Measurements from ENCODE around the gene MCMBP. TPM values are rescaled to one million over a fixed set of nuclear protein-coding genes. Genes with fewer than 3 reads are reported as not detected.
A peak's percentile ranks its signal among the peaks of the same experiment; 100 is the strongest.
"Not testable (repeated sequence)": the region's sequence is repeated elsewhere in the genome, so short reads cannot be mapped to it uniquely, and the experiment has no call there.

The MCMBP gene
- total RNA-seq, 2 experiments from 2014 or later, result 53.8 to 77.5 TPM

- no peak overlapping the region for H2AFZ ChIP-seq (ENCODE audit: low read length)
- BruUV-seq (replicated peaks), result no TSS peak
- ChIA-PET CTCF (ENCODE audit: unreplicated experiment) (no interaction called here), POLR2A (interaction anchor here (0.6 kb wide), 1 partner anchor 37 kb away, joined by 4 read pairs; no protein-coding TSS in a partner anchor)
- H3K4me2 ChIP-seq (ENCODE audit: low read length), result no peak overlapping the region
- no peak overlapping the region for H3K27ac ChIP-seq (ENCODE audit: low read depth, low read length, poor library complexity, severe bottlenecking)
- no peaks in the 10 kb centered on the region for H3K79me2 ChIP-seq (ENCODE audit: insufficient read depth, low read depth, low read length)
- no peaks in the 10 kb centered on the region for H3K9me2 ChIP-seq (ENCODE audit: insufficient read depth, low read length)
- peaks cover 93% of the 10 kb centered on the region for H3K36me3 ChIP-seq (ENCODE audit: insufficient read depth, low read length)
- H3K4me1 ChIP-seq (ENCODE audit: insufficient read depth, low read length, poor library complexity, severe bottlenecking), result peaks cover 5% of the 10 kb centered on the region
- H4K20me1 ChIP-seq (ENCODE audit: insufficient read depth, low read length), result no peaks in the 10 kb centered on the region
- TF ChIP-seq EZH2phosphoT487 (IDR thresholded peaks at IDR 0.05; ENCODE audit: borderline replicate concordance, low read depth, low read length), result no peak
- TF ChIP-seq, protein P1, sequence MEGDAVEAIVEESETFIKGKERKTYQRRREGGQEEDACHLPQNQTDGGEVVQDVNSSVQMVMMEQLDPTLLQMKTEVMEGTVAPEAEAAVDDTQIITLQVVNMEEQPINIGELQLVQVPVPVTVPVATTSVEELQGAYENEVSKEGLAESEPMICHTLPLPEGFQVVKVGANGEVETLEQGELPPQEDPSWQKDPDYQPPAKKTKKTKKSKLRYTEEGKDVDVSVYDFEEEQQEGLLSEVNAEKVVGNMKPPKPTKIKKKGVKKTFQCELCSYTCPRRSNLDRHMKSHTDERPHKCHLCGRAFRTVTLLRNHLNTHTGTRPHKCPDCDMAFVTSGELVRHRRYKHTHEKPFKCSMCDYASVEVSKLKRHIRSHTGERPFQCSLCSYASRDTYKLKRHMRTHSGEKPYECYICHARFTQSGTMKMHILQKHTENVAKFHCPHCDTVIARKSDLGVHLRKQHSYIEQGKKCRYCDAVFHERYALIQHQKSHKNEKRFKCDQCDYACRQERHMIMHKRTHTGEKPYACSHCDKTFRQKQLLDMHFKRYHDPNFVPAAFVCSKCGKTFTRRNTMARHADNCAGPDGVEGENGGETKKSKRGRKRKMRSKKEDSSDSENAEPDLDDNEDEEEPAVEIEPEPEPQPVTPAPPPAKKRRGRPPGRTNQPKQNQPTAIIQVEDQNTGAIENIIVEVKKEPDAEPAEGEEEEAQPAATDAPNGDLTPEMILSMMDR (conservative IDR thresholded peaks at IDR 0.05; ENCODE audit: low read length), result peak; percentile 37; the same call in 1 of the 2 replicates
- H3K4me3 ChIP-seq (ENCODE audit: low read depth, low read length, poor library complexity, severe bottlenecking), result no peak overlapping the region
- intact Hi-C loops (cut with micrococcal nuclease; ENCODE audit: unreplicated experiment), result loop anchor here (10.0 kb wide), 1 partner anchor 163 kb away; no protein-coding TSS in a partner anchor
- H3K9me3 ChIP-seq (ENCODE audit: low read length), result no peaks in the 10 kb centered on the region
- DNase-seq (ENCODE audit: low spot score), result no peak
Observed at GRCh38 chr10:119917777-119918176, 45.1 kb upstream of the MCMBP start.

- no peak overlapping the region for H3K4me3 ChIP-seq (ENCODE audit: low read depth, low read length, poor library complexity, severe bottlenecking)
- no peaks in the 10 kb centered on the region for H3K9me3 ChIP-seq (ENCODE audit: low read length)
- no peaks in the 10 kb centered on the region for H3K9me2 ChIP-seq (ENCODE audit: insufficient read depth, low read length)
- no peaks in the 10 kb centered on the region for H3K4me1 ChIP-seq (ENCODE audit: insufficient read depth, low read length, poor library complexity, severe bottlenecking)
- CTCF ChIA-PET (ENCODE audit: unreplicated experiment), result no interaction called here
- peaks cover 93% of the 10 kb centered on the region for H3K36me3 ChIP-seq (ENCODE audit: insufficient read depth, low read length)
- POLR2A ChIA-PET, result interaction anchor here (1.3 kb wide), 1 partner anchor 11 kb away, joined by 3 read pairs; no protein-coding TSS in a partner anchor
- H3K79me2 ChIP-seq (ENCODE audit: insufficient read depth, low read depth, low read length), result no peaks in the 10 kb centered on the region
- TF ChIP-seq, protein P1 (conservative IDR thresholded peaks at IDR 0.05; ENCODE audit: low read length), result no peak
- no peak for TF ChIP-seq EZH2phosphoT487 (IDR thresholded peaks at IDR 0.05; ENCODE audit: borderline replicate concordance, low read depth, low read length)
- no TSS peak for BruUV-seq (replicated peaks)
- no peak overlapping the region for H3K4me2 ChIP-seq (ENCODE audit: low read length)
- no peak overlapping the region for H3K27ac ChIP-seq (ENCODE audit: low read depth, low read length, poor library complexity, severe bottlenecking)
- no peaks in the 10 kb centered on the region for H4K20me1 ChIP-seq (ENCODE audit: insufficient read depth, low read length)
- intact Hi-C loops (cut with micrococcal nuclease; ENCODE audit: unreplicated experiment), result loop anchor here (10.0 kb wide), 1 partner anchor 156 kb away; no protein-coding TSS in a partner anchor
- DNase-seq (ENCODE audit: low spot score), result no peak
- H2AFZ ChIP-seq (ENCODE audit: low read length), result no peak overlapping the region
Observed at GRCh38 chr10:119910689-119911088, 38.0 kb upstream of the MCMBP start.

- TF ChIP-seq EZH2phosphoT487 (IDR thresholded peaks at IDR 0.05; ENCODE audit: borderline replicate concordance, low read depth, low read length), result no peak
- TF ChIP-seq, protein P1 (conservative IDR thresholded peaks at IDR 0.05; ENCODE audit: low read length), result no peak
- no peak overlapping the region for H3K4me3 ChIP-seq (ENCODE audit: low read depth, low read length, poor library complexity, severe bottlenecking)
Observed at GRCh38 chr10:119908166-119908565, 35.5 kb upstream of the MCMBP start.

DNA sequence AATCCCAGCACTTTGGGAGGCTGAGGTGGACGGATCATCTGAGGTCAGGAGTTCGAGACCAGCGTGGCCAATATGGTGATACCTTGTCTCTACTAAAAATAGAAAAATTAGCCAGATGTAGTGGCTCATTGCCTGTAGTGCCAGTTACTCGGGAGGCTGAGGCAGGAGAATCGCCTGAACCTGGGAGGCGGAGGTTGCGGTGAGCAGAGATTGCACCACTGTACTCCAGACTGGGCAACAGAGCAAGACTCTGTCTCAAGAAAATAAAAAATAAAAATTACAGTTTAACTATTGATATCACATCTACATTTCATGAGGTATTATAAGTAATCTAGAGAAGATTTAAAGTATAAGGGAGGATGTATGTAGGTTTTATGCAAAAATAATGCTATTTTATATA lies 35.1 kb upstream of the MCMBP start:
- CTCF ChIA-PET (ENCODE audit: unreplicated experiment), result not testable (repeated sequence)

More at GRCh38 chr10:119908166-119908565, 35.5 kb upstream of the MCMBP start:
- Histone ChIP-seq H3K36me3 (ENCODE audit: insufficient read depth, low read length) (peaks cover 96% of the 10 kb centered on the region), H3K9me3 (ENCODE audit: low read length) (no peaks in the 10 kb centered on the region), H3K4me1 (ENCODE audit: insufficient read depth, low read length, poor library complexity, severe bottlenecking) (no peaks in the 10 kb centered on the region), H2AFZ (ENCODE audit: low read length) (no peak overlapping the region), H3K9me2 (ENCODE audit: insufficient read depth, low read length) (no peaks in the 10 kb centered on the region), H3K27ac (ENCODE audit: low read depth, low read length, poor library complexity, severe bottlenecking) (no peak overlapping the region), H4K20me1 (ENCODE audit: insufficient read depth, low read length) (no peaks in the 10 kb centered on the region), H3K79me2 (ENCODE audit: insufficient read depth, low read depth, low read length) (0 out of 2 replicates have a peak, but pooled peaks cover 3% of the 10 kb centered on the region), H3K4me2 (ENCODE audit: low read length) (no peak overlapping the region)
- BruUV-seq (replicated peaks), result no TSS peak
- CTCF ChIA-PET (ENCODE audit: unreplicated experiment), result no interaction called here
- POLR2A ChIA-PET, result no interaction called here
- intact Hi-C loops (cut with micrococcal nuclease; ENCODE audit: unreplicated experiment), result no loop called here
- no peak for DNase-seq (ENCODE audit: low spot score)

More for the DNA sequence above, 35.1 kb upstream of the MCMBP start:
- H3K27ac ChIP-seq (ENCODE audit: low read depth, low read length, poor library complexity, severe bottlenecking); intact Hi-C loops (cut with micrococcal nuclease; ENCODE audit: unreplicated experiment); H4K20me1 ChIP-seq (ENCODE audit: insufficient read depth, low read length); H3K4me3 ChIP-seq (ENCODE audit: low read depth, low read length, poor library complexity, severe bottlenecking); POLR2A ChIA-PET; H3K4me2 ChIP-seq (ENCODE audit: low read length); H3K9me3 ChIP-seq (ENCODE audit: low read length); H2AFZ ChIP-seq (ENCODE audit: low read length); H3K79me2 ChIP-seq (ENCODE audit: insufficient read depth, low read depth, low read length); BruUV-seq (replicated peaks); DNase-seq (ENCODE audit: low spot score); H3K9me2 ChIP-seq (ENCODE audit: insufficient read depth, low read length); H3K4me1 ChIP-seq (ENCODE audit: insufficient read depth, low read length, poor library complexity, severe bottlenecking): not testable (repeated sequence)
- H3K36me3 ChIP-seq (ENCODE audit: insufficient read depth, low read length), result peaks cover 96% of the 10 kb centered on the region
